GM20000 (cell line): ENCODE data around the gene TRMT1.

Experiments used
- DNase-seq: peaks from one replicate; pipeline ENCODE4 v3.0.0; 2012; ENCODE audit warnings: low spot score
- TF ChIP-seq, protein P1 (sequence below): IDR thresholded peaks from 2 replicates; pipeline ENCODE4 v1.5.1; 2012; ENCODE audit warnings: mild to moderate bottlenecking, control low read depth; ENCODE audit errors: extremely low read depth, missing control alignments

The TRMT1 gene

DNA sequence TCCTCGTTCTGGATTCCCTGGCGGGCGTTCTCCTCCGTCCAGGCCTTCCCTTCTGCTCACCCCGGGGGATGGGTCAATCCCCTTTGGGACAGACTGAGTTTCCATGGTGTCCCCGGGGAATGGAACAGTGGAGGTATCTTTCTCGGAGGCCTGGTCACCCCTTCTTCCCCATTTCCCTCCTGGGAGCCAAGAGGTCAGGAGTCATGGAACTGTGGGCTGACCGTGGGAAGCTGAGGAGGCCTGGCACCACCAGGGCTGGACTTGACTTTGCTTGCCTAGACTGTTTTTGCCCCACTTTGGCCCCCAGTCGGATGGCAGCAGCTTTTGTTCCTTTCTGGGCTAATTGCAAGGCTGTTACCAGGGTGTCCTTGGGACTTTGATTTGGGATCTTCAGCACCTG is 3.5 kb upstream of the TRMT1 start:
- DNase-seq: no peak
- TF ChIP-seq, protein P1, sequence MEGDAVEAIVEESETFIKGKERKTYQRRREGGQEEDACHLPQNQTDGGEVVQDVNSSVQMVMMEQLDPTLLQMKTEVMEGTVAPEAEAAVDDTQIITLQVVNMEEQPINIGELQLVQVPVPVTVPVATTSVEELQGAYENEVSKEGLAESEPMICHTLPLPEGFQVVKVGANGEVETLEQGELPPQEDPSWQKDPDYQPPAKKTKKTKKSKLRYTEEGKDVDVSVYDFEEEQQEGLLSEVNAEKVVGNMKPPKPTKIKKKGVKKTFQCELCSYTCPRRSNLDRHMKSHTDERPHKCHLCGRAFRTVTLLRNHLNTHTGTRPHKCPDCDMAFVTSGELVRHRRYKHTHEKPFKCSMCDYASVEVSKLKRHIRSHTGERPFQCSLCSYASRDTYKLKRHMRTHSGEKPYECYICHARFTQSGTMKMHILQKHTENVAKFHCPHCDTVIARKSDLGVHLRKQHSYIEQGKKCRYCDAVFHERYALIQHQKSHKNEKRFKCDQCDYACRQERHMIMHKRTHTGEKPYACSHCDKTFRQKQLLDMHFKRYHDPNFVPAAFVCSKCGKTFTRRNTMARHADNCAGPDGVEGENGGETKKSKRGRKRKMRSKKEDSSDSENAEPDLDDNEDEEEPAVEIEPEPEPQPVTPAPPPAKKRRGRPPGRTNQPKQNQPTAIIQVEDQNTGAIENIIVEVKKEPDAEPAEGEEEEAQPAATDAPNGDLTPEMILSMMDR: no peak

DNA sequence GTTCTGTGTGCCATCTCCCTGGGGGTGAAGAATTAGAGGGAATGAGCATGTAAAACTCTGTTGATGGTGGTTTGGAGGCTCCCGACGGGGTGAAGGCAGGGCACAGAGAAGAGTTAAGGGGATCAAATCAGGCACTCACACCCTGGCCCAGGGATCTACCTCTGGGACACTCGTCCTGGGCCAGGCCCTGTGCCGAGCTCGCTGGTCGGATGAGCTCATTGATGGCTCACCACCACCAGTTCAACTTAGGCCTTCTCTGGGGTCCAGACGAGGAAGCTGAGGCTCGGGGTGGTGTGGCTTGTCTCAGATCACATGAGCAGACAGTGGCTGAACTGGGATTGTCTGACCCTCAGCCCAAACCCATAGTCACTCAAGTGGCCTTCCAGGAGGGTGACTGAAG is 3.1 kb upstream of the TRMT1 start:
- DNase-seq: no peak
- TF ChIP-seq, protein P1: no peak

DNA sequence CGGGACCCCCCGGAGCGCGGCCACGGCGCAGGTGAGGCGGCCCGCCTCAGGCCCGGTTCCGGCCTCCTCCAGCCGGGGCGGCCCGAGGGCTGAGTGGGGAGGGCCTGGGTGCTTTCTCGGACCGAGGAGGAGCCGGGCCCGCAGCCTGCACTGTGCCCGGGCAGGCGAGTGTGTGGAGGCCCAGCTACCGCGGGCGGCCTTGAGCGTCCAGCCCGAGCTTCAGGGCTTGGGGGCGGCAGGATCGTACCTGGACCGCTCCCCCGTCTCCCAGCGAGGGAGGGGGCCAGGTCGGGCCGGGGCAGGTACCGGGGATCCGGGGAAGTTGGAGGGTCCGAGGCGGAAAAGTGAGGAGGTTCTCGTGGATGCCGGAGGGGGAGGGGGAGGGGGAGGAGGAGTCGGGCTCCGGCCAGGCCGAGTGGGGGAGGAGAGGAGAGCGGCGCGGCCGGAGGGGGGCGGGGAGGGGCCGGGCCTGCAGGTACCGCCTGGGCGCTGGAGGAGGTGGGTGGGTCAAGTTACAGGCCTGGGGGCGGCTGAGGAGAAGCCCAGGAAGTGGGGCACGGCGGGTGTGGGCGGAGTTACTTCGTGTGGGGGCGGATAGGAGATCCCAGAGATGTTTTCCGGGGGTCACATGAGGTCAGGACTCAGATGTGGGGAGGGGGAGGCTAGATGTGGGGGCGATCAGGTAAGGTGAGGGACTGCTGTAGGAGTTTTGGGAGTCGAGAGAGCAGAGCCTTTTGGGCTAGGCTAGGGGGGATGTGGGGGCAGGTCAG is 2.1 kb upstream of the TRMT1 start:
- peak; percentile 80 for DNase-seq
- TF ChIP-seq, protein P1: no peak

DNA sequence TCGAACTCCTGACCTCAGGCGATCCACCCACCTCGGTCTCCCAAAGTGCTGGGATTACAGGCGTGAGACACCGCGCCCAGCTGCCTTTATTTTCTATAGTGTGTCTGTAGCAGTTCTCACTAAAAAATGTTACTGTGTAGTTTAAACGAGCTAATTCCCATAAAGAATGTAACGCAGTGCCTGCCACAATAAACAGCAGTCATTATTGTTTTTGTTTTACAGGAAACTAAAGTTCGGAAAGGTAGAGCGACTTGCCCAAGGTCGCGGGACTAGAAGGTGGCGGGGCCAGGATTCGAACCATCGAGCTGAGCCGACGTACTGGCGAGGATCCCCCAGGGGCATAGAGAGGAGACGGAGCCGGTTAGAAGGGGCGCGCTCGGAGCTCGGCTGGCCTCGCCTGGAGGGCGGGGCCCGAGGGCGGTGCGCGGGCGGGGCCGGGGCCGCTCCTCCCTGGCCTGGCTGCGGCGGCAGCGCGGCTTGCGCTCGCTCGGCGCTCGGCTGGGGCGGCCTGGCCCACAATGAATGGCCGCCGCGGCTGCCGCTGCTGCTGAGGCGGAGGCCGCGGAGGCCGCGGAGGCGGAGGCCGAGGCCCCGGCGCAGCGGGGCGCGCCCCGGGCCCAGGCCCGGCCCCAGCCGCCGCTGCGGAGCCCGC is 1.4 kb upstream of the TRMT1 start, which contains the start of gene NACC1:
Gene NACC1 (plus strand): TSS at position 493 of the 652 bp plus-strand sequence. CDS start 16,944 bp downstream, outside the sequence.
- TF ChIP-seq, protein P1: no peak
- DNase-seq: peak; percentile 99

DNA sequence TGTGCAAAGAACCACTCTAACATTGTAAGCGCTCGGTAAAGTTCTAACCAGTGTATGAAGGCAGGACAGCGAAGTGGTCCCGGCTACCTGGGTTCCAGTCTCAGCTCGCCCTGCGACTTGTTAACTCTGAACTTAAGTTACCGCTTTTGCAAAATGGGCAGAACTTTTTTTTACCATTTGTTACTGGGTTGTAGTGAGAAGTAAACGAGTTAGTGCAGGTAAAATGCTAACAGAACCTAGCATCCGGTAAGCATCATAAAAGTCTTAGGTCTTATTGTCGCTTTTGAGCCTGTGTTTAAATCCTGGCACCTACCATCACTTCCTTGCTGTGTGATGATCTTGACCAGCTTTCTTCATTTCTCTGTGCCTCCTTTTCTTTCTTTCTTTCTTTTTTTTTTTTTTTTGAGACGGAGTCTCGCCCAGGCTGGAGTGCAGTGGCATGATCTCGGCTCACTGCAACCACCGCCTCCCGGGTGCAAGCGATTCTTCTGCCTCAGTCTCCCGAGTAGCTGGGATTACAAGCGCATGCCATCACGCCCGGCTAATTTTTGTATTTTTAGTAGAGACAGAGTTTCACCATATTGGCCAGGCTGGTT is 734 bp upstream of the TRMT1 start:
- TF ChIP-seq, protein P1: no peak
- DNase-seq: no peak

DNA sequence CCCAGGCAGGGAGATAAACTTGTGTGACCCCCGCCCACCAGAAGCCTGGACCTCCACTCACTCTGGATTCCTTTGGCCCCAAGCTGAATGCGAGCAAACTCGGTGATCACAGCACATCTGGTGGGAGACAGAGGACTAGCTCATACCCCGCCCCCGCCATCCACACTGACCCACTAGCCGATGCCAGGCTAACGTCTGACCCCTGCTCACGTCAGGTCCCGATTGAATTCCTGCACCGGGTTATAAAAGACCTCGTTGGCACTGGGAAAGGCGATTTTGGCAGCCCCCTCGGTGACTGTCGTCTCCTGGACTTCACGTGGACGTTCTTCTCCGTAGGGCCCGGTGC is 631 bp downstream of the TRMT1 start:
- TF ChIP-seq, protein P1: no peak
- no peak for DNase-seq

DNA sequence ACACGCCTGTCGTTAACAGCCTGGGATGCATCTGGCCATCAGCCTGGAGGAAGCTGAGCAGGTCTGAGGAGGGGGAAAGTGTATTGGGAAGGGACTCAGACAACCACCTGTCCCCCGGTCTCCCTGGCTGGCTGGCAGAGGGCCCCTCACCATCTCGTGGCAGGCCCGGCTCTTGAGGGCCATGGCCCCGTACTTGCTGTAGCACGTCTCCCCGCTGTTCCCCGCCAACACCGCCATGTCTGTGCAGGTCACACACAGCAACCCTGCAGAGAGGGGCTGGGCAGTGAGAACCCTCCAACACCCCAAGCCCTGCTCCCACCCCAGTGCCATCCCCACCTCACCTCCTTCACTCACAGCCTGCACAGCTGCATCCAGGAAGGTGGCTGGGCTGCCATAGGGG is 4.0 kb downstream of the TRMT1 start:
- no peak for DNase-seq
- TF ChIP-seq, protein P1: no peak
